Gastrocnemius medialis (tissue), 4 donors: ENCODE measurements around the gene CIT. TPM values are rescaled to one million over a fixed set of nuclear protein-coding genes. Genes with fewer than 3 reads are reported as not detected.
"Not testable (repeated sequence)": the region's sequence is repeated elsewhere in the genome, so short reads cannot be mapped to it uniquely, and the experiment has no call there.

Experiments used
- ATAC-seq, 2 donors: fragments of 150-250 bp; one replicate each; pipeline ENCODE4 v1.9.1; 2016
- DNase-seq, 2 donors: peaks; one replicate each; pipeline ENCODE4 v3.0.0-alpha.2; 2019
- H3K27ac ChIP-seq, 4 donors: fragments of 200-600 bp; sonication (generic); 1 replicate in 1 of 4; 2 replicates in 3 of 4; pipeline ENCODE4 v1.5.1; 2016 to 2018; ENCODE audit warnings: mild to moderate bottlenecking in 2 of 4, moderate library complexity in 1 of 4
- H3K27me3 ChIP-seq, 3 donors: fragments of 200-600 bp; sonication (generic) in 2 of 3; 1 replicate in 1 of 3; 2 replicates in 2 of 3; pipeline versions ENCODE4 v1.5.1 to v1.6.0; 2016 to 2019; ENCODE audit warnings: mild to moderate bottlenecking in 1 of 3, moderate library complexity in 1 of 3
- H3K36me3 ChIP-seq, 2 donors: fragments of 200-600 bp; sonication (generic) in 1 of 2; one replicate each; pipeline ENCODE4 v1.5.1; 2017 to 2018
- H3K4me1 ChIP-seq, 2 donors: fragments of 200-600 bp; sonication (generic) in 1 of 2; one replicate each; pipeline ENCODE4 v1.5.1; 2016 to 2017; ENCODE audit warnings: mild to moderate bottlenecking in 2 of 2
- H3K4me3 ChIP-seq, 4 donors: fragments of 200-600 bp; sonication (generic) in 3 of 4; 1 replicate in 1 of 4; 2 replicates in 3 of 4; pipeline ENCODE4 v1.5.1; 2016 to 2019; ENCODE audit warnings: mild to moderate bottlenecking in 2 of 4
- H3K9me3 ChIP-seq, 3 donors: fragments of 200-600 bp; sonication (generic) in 2 of 3; 1 replicate in 1 of 3; 2 replicates in 2 of 3; pipeline ENCODE4 v1.5.1; 2016 to 2019
- CTCF ChIP-seq, 5 experiments: fragments of 450-650 bp in 3 of 5; fragments of 200-600 bp in 2 of 5; sonication (generic) in 2 of 5; IDR thresholded peaks in 4 of 5; conservative IDR thresholded peaks in 1 of 5; 1 replicate in 4 of 5; 2 replicates in 1 of 5; pipeline ENCODE4 v1.5.1; 2016 to 2019; ENCODE audit warnings: antibody characterized with exemption in 5 of 5, mild to moderate bottlenecking in 3 of 5, moderate library complexity in 3 of 5
- POLR2A ChIP-seq, 2 donors: fragments of 450-650 bp; IDR thresholded peaks; one replicate each; pipeline ENCODE4 v1.6.1; 2017; ENCODE audit warnings: antibody characterized with exemption in 2 of 2, mild to moderate bottlenecking in 2 of 2, moderate library complexity in 2 of 2
- in situ Hi-C, 4 donors: fragments of 200-750 bp; cut with MboI; loops; one replicate each; pipeline versions ENCODE4 v1.15.0 to v1.8.0; 2017; ENCODE audit warnings: low sequenced_read_pairs in 4 of 4
- intact Hi-C: fragments of 100-400 bp; cut with DNase I; formaldehyde crosslinking; loops from one replicate; pipeline ENCODE4 v1.15.1; 2023; ENCODE audit warnings: low total_unique reads
- total RNA-seq, 4 donors: library from RNA; depleted of rRNA; stranded (reverse); fragments of >200 nt; gene quantifications; one replicate each; pipeline versions ENCODE4 v1.1.0 to v1.2.3, GENCODE V29; 2016

Gene CIT
- total RNA-seq, 4 donors from 2014 or later, result 0.05 to 4.0 (median 1.5) TPM

- intact Hi-C loops, result no loop called here
- TF ChIP-seq POLR2A (IDR thresholded peaks at IDR 0.05), result no peak
- TF ChIP-seq CTCF (IDR thresholded peaks at IDR 0.05 in 4 of 5, conservative IDR thresholded peaks at IDR 0.05 in 1 of 5), result no peak
- Histone ChIP-seq H3K27ac (no peak overlapping the region), H3K4me1 (peaks cover 18 to 21% of the 10 kb centered on the region in 2 donors), H3K4me3 (no peak overlapping the region), H3K27me3 (no peaks in the 10 kb centered on the region), H3K36me3 (no peaks in the 10 kb centered on the region), H3K9me3 (no peaks in the 10 kb centered on the region)
- in situ Hi-C loops, result no loop called here
- ATAC-seq (peak; percentile 65 to 86), DNase-seq (peak; percentile 35 to 59)
Observed at GRCh38 chr12:119710374-119710964, 166.7 kb downstream of the CIT start.

- intact Hi-C loops, DNase-seq, H3K9me3 ChIP-seq, H3K27me3 ChIP-seq, H3K36me3 ChIP-seq, ATAC-seq, in situ Hi-C loops, H3K4me3 ChIP-seq, H3K27ac ChIP-seq: not testable (repeated sequence)
- peaks cover 14 to 24% of the 10 kb centered on the region in 2 donors for H3K4me1 ChIP-seq
Observed at GRCh38 chr12:119706427-119706826, 170.7 kb downstream of the CIT start.

- no peak for ATAC-seq
Observed at GRCh38 chr12:119705182-119705581, 171.9 kb downstream of the CIT start.

GRCh38 chr12:119704065-119704747, 172.9 kb downstream of the CIT start:
- H3K27me3 ChIP-seq, result no peaks in the 10 kb centered on the region
- intact Hi-C loops, result loop anchor here (2.0 kb wide), 1 partner anchor 77 kb away; no protein-coding TSS in a partner anchor
- DNase-seq (peak; percentile 27 to 44), ATAC-seq (peak; percentile 83 to 92)
- no peaks in the 10 kb centered on the region for H3K9me3 ChIP-seq
- no peaks in the 10 kb centered on the region for H3K36me3 ChIP-seq
- peak overlapping the region; percentile 57 to 75 (median 64) for H3K27ac ChIP-seq
- in situ Hi-C loops, result no loop called here
- H3K4me3 ChIP-seq, result no peak overlapping the region
- no peak for TF ChIP-seq CTCF (IDR thresholded peaks at IDR 0.05 in 4 of 5, conservative IDR thresholded peaks at IDR 0.05 in 1 of 5)
- no peak for TF ChIP-seq POLR2A (IDR thresholded peaks at IDR 0.05)
- H3K4me1 ChIP-seq, result peaks cover 14 to 16% of the 10 kb centered on the region in 2 donors

More at GRCh38 chr12:119705182-119705581, 171.9 kb downstream of the CIT start:
- H3K9me3 ChIP-seq, result no peaks in the 10 kb centered on the region
- TF ChIP-seq POLR2A (IDR thresholded peaks at IDR 0.05) (no peak), CTCF (IDR thresholded peaks at IDR 0.05 in 4 of 5, conservative IDR thresholded peaks at IDR 0.05 in 1 of 5) (no peak)
- H3K4me3 ChIP-seq, result no peak overlapping the region
- no peaks in the 10 kb centered on the region for H3K27me3 ChIP-seq
- no peaks in the 10 kb centered on the region for H3K36me3 ChIP-seq
- in situ Hi-C loops (no loop called here), intact Hi-C loops (loop anchor here (2.0 kb wide), 1 partner anchor 76 kb away; no protein-coding TSS in a partner anchor)
- H3K27ac ChIP-seq, result peak overlapping the region in 3 of 4 donors; percentile 58 to 75 (median 69)
- H3K4me1 ChIP-seq, result peaks cover 14 to 17% of the 10 kb centered on the region in 2 donors
- DNase-seq, result no peak

- peaks cover 14 to 16% of the 10 kb centered on the region in 2 donors for H3K4me1 ChIP-seq
- ATAC-seq (no peak), DNase-seq (no peak)
- in situ Hi-C loops (no loop called here), intact Hi-C loops (no loop called here)
- no peaks in the 10 kb centered on the region for H3K9me3 ChIP-seq
- TF ChIP-seq CTCF (IDR thresholded peaks at IDR 0.05 in 4 of 5, conservative IDR thresholded peaks at IDR 0.05 in 1 of 5), result no peak
- TF ChIP-seq POLR2A (IDR thresholded peaks at IDR 0.05), result no peak
- H3K27ac ChIP-seq, result no peak overlapping the region
- no peaks in the 10 kb centered on the region for H3K27me3 ChIP-seq
- H3K4me3 ChIP-seq, result no peak overlapping the region
- H3K36me3 ChIP-seq, result no peaks in the 10 kb centered on the region
Observed at GRCh38 chr12:119700078-119700477, 177.0 kb downstream of the CIT start.
